Vagina (tissue), 2 donors: ENCODE results near the gene TSPYL6.

Experiments used
- POLR2A ChIP-seq, 2 donors: fragments of 450-650 bp; IDR thresholded peaks; one replicate each; pipeline ENCODE4 v1.6.1; 2017; ENCODE audit warnings: antibody characterized with exemption in 2 of 2, mild to moderate bottlenecking in 2 of 2, moderate library complexity in 2 of 2
- TF ChIP-seq, protein P1 (sequence below), 3 experiments: fragments of 450-650 bp in 2 of 3; fragments of 200-600 bp in 1 of 3; sonication (generic) in 1 of 3; IDR thresholded peaks; one replicate each; pipeline ENCODE4 v1.5.1; 2017 to 2019; ENCODE audit warnings: antibody characterized with exemption in 3 of 3, mild to moderate bottlenecking in 2 of 3, moderate library complexity in 2 of 3

DNA sequence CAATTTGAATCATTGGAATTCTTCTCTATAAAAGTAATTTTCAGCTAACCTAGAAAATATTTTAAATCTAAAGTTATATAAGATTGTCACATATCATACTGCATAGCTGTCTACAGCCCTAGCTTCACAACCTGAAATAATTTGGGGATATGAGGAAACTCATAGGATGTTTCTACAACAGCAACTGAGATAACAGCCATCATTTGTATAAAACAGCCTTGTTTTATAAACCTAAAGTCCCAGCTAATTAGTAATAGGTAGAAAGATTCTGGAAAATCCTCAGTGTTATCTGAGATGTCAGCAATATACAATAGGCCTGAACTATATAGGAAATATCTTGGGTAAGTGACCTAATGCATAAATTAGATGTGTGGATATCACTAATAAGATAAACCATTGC, 47.6 kb upstream of the TSPYL6 start:
- TF ChIP-seq POLR2A (IDR thresholded peaks at IDR 0.05) = no peak
- TF ChIP-seq, protein P1, sequence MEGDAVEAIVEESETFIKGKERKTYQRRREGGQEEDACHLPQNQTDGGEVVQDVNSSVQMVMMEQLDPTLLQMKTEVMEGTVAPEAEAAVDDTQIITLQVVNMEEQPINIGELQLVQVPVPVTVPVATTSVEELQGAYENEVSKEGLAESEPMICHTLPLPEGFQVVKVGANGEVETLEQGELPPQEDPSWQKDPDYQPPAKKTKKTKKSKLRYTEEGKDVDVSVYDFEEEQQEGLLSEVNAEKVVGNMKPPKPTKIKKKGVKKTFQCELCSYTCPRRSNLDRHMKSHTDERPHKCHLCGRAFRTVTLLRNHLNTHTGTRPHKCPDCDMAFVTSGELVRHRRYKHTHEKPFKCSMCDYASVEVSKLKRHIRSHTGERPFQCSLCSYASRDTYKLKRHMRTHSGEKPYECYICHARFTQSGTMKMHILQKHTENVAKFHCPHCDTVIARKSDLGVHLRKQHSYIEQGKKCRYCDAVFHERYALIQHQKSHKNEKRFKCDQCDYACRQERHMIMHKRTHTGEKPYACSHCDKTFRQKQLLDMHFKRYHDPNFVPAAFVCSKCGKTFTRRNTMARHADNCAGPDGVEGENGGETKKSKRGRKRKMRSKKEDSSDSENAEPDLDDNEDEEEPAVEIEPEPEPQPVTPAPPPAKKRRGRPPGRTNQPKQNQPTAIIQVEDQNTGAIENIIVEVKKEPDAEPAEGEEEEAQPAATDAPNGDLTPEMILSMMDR (IDR thresholded peaks at IDR 0.05) = no peak
